GM13976 (cell line): ENCODE results near the gene FOSB.

Experiments used
- DNase-seq: peaks from one replicate; pipeline ENCODE4 v3.0.0; 2012; ENCODE audit warnings: low spot score
- CTCF ChIP-seq: IDR thresholded peaks from 2 replicates; pipeline ENCODE4 v1.5.1; 2012; ENCODE audit warnings: borderline replicate concordance, mild to moderate bottlenecking; ENCODE audit not compliant: insufficient read depth; ENCODE audit errors: extremely low read depth, missing control alignments, control extremely low read depth
- in situ Hi-C: fragments of 300-500 bp; cut with MboI; formaldehyde crosslinking; loops from one replicate; pipeline ENCODE4 v1.12.0; 2022; ENCODE audit warnings: low sequenced_read_pairs, mixed read lengths, inconsistent platforms; ENCODE audit not compliant: unreplicated experiment

FOSB gene

GRCh38 chr19:45442778-45443461, 24.9 kb upstream of the FOSB start:
- TF ChIP-seq CTCF: no peak
- in situ Hi-C loops: no loop called here
- DNase-seq: no peak

GRCh38 chr19:45443462-45444317, 24.1 kb upstream of the FOSB start:
- in situ Hi-C loops: no loop called here
- no peak for TF ChIP-seq CTCF

DNA sequence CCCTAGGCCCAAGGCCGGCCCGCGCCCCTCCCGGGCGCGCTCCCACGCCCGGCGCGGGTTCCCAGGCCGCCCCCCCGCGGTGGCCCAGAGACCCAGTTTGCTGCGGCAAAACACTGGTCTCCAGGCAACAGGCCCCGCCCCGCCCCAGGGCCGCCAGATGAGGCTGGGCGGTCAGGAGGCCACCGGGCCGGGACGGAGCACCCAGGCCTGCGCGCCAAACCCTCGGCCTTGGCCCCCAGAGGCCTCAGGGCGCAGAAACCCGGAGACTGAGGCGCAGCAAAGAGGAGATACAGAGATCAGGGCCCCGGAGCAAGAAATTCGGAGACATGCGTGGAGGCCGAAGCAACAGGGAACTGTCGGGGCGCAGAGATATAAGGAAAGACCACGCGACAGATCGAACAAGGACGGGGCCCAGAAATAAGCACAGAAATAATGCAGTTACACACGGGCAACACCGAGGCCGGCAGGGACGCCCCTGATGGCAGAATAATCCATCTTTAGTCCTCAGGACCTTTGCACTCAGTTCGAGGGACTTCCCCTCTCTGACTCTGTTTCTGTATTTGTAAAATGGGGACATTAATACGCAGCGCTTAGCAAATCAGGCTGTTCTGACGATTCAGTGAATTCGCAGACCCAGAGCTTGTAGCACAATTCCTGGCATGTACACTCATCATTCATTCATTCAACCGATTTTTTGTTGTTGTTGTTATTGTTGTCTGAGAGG, 23.3 kb upstream of the FOSB start:
- in situ Hi-C loops: no loop called here

More at GRCh38 chr19:45443462-45444317, 24.1 kb upstream of the FOSB start:
- peak; percentile 73 for DNase-seq

GRCh38 chr19:45445139-45445538, 22.7 kb upstream of the FOSB start:
- no peak for DNase-seq
- no peak for TF ChIP-seq CTCF
- in situ Hi-C loops: no loop called here

More for the DNA sequence above, 23.3 kb upstream of the FOSB start:
- DNase-seq: peak; percentile 94
- TF ChIP-seq CTCF: peak; percentile 34

GRCh38 chr19:45446295-45446694, 21.5 kb upstream of the FOSB start:
- peak; percentile 43 for TF ChIP-seq CTCF
- in situ Hi-C loops: no loop called here
- DNase-seq: peak; percentile 57

GRCh38 chr19:45446944-45447343, 20.9 kb upstream of the FOSB start:
- no peak for TF ChIP-seq CTCF
- in situ Hi-C loops: no loop called here
- no peak for DNase-seq
